GM18861 (cell line): Measurements from ENCODE around the gene GALNT12.

ENCODE experiments used
- ATAC-seq: cut with Tn5 transposase; IDR thresholded peaks from one replicate; pipeline ENCODE4 v1.9.1; 2021; ENCODE audit not compliant: unreplicated experiment

The GALNT12 gene

DNA sequence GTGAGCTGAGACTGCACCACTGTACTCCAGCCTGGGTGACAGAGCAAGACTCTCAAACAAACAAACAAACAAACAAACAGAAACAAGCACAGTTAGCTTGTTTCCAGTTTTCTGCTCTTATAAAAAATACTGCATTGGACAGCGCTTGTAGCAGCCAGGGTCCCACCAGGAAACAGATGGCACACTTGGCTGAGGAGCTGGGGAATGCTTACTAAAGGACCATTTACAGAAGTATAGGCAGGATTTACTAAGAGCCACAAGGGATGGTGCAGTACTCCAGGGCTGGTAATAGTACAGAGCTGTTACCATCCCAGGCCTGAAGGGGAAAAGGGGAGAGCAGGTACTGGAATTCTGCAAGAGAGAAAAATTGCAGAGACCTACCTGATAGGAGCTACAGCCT, 5.9 kb upstream of the GALNT12 start:
- no peak for ATAC-seq

DNA sequence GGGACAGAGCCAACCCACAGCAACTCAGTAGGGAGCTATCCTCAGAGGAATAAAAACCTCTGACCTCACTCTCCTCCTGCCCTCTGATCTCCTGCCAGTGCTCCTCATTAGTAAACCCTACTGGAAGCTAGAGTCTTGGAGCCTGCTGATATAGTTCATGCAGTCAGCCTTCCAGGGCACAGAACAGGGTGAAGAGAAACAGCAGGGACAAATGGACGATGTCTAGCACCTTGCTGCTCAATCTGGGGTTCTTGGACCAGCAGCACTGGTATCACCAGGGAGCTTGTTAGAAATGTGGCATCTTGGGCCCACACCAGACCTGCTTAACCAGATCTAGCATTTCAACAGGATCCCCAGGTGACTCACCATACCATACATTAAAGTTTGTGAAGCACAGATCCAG, 5.5 kb upstream of the GALNT12 start:
- no peak for ATAC-seq

DNA sequence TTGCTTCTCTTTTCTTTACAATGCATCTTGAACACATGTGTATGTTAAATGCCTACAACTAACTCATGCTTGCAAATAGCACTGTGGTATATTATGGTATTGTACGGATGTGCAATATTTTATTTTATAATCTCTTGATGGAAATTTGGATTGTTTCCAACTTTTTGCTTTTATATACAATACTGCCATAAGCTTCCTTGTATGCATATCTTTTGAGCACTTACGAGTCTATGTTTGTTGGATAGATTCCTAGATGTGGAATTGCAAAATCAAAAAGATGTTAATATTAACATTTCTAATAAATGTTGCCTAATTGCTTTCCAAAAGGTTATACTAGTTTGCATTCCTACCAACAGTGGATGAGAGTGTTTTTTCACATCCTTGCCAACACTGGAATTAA, 3.4 kb upstream of the GALNT12 start:
- ATAC-seq, result no peak

DNA sequence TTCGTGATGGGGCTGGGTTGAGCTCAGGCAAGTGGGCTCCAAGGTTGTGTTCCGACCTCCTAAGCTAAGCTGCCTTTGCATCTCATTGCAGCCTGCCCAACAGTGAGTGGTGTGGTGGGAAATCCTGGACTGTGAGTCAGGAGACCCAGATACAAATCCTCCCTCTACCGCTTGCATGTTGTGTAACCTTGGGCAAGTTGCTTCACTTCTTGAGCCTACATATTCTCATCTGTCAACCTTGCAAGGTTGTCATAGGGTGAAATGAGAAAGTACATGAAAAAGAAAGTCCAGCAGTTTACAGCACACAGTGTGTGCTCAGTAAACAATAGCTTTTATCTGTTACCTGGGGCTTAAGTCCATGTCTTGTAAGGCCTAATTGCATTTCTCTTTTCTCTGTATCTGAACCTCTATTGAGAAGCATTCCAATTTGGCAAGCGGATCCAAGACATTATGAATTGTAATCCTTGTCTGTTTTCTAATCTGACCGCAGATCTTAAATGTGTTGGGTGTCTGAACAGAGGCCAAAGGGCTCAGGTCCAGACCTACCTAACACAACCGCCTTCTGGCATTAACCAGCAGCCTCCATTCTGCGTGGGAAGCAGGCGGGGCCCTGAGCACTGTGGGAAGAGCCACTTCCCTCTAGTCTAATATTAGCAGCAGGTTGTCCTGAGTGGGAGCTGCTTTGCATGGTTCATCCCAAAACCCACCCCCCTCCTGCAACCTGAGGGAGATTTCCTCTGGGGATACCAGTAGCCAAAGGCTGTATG, 1.8 kb upstream of the GALNT12 start:
- no peak for ATAC-seq

DNA sequence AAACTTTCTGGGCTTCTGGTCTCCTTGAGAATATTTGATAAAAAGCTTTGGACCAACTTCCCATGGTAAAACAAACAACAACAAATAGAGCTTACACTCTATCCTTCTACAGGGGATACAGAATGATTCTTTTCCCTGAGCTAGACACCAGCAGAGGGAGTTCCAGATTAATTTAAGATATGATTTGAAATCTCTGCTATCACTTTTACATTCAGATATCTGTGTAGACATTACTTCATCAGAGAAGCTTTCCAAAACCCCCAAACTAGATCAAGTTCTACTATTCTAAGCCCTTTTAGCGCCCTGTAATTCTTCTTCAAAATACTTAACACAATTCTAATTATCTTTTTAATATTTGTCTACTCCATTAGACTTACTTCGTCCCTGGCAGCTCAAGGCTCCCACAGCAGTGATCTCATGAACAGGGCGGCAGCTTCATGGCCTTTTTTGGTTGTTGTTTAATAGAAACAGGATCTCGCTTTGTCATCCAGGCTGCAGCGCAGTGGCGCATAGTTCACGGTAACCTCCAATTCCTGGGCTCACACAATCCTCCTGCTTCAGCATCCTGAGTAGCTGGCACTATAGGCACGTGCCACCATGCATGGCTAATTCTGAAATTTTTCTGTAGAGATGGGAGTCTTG, 955 bp upstream of the GALNT12 start:
- ATAC-seq, result no peak

DNA sequence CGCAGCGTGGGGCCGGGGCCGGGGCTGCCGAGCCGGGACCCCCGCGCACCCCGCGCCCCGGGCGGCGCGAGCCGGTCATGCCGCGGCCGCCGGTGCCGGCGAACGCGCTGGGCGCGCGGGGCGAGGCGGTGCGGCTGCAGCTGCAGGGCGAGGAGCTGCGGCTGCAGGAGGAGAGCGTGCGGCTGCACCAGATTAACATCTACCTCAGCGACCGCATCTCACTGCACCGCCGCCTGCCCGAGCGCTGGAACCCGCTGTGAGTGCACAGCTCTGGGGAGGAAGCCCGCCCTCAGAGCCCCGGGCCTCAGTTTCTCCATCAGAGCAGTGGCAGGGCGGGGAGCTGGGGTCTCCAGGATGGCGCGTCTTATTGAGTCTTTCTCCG, 335 bp downstream of the GALNT12 start:
- ATAC-seq, result no peak

DNA sequence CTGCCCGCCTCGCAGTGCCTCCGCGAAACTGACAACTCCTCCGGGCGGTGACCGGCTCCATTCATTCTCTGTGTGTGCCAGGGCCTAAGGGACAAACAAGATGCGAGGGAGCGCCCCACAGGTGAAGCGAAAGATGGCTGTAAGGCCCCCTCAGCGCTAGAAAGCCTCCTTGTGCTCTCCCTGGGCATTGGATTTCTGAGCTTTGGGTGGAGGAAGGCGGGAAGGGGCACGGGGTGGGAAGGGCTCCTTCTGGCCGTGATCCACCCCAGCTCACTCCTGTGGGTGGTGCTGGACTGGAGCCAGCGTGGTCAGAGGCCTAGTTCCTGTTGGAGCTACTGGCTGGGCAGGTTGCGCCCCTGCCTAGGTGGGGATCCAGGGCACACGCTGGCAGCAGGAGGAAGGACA, 943 bp downstream of the GALNT12 start:
- no peak for ATAC-seq

DNA sequence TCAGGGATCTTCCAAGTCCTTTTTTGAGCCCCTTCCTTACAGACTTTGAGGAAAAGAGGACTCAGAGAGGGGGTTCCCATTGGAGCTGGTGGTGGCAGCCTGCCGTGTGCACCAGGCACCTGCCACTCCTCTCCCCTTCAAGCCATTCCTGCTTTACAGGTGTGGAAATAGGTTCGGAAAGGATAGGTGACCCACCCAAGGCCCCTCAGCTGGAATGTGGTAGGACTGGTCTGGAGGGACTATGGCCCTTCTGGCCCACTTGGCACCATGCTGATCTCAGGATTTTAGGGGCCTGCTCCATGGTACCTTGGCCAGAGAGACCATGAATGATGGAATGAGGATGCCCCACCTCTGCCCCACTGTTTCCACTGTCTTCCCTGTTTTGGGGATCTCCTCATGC, 1.4 kb downstream of the GALNT12 start:
- no peak for ATAC-seq

DNA sequence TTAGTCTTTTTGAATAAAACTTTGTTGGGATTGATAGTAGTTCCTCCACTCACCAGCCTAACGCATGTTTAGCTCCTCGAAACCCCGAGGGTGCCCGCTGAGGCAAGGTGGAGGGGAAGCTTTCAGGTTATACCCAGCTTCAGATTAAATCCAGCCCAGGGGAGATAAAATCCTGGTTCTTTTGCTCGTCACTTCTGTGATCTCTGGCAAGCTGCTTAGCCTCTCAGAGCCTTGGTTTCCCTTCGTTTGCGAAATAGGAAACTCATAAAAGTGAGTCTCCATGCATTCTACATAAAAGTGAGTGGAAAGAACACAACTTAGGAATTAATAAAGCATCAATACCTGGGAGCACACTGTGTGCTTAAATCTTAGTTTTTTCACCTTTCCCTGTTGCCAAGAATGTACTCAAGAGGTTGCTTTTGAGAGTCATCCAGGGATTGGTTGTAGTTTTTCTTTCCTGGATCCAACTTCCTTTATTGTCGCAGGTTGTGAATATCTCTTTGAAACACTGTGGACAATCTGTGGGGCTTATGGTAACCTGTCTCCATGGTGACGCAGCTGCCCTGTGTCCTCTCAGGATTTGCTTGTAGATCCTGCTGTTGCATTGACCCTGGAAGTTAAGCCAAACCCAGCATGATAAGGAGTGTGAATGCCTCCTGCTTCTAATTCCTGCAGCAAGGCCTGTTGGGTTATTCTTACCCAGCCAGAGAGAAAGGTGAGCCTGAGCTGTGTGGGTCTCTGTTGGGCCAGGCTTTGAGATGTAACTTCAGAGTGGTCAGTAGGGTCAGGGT, 2.0 kb downstream of the GALNT12 start:
- no peak for ATAC-seq

DNA sequence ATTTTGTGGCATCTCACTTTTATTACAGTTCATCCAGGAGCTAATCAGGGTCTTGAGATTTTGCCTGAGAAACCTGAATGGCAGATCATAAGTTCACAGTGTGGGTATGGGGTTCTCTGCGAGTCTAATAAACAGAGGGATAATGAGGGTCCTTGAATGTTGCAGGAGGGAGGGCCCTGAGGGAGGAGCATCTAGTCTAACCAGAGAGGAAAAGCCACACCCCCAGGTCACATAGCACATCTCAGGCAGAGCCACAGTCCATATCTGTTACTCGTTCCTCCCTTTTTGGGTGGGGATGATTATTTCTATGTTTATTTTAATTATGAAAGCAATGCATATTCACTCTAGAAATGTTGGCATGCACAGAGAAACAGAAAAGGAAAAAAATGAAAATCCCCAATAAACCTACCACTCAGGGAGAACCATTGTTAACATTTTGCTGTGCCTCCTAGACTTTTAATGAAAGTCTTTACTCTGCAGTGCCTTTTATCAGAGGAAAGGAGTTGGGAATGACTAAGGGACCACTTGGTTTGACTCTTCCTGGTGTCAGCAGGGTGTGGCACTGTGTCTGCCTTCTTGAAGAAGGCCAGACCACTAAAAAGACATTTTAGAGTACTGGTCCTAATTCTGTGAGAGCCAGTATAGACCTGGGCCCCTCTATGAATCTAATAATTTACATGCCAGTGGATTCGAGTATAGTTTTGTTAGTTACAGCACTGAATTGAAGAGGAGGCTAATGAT, 2.8 kb downstream of the GALNT12 start:
- ATAC-seq, result no peak

DNA sequence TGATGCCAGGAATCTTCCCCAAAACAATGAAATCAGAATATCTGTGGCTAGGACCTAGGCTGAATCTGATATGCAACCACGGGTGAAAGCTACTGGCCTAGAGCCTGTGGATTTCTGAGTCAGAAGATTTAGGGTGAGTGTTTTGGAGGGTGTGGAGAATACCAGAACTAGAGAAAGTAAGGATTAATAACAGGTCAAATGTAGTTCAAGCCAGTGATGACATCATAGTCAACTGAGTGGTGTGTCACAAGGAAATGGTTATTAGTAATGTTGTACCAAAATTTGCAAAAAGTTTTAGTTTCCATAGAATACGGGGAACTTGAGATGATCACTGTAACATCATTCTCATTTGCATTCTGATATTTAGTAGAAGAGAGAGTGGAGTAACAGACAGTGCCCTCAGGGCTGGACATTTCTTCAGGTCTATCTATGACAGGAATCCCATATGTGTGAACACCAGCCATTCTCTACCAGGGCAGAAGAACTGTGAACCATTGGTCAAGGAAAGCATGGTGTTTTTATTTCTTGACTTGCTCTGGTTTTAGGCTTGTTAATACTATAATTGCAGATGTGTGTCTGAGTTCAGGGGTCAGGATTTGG, 3.7 kb downstream of the GALNT12 start:
- no peak for ATAC-seq

DNA sequence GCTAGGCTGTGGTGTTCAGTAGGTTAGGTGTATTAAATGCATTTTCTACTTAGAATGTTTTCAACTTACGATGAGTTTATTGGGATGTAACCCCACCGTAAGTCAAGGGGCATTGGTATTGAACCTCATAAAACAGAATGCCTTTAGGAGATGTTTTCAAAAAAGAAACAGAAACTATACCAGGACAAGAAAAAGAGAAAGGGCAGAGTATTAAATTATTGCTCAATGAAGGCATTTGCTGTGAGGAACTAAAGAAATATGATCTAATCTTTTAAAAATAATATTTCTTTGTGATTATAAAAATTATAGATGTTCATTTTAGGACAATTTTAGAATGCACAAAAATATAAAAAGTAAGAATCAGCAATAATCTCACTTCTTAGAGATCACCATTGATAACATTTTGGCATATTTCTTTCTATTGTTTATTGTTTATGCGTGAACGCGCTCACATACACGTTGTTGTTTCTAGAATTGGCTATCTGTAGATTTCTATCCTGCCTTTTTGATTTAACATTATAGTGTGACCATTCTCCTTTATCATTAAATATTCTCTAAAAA, 8.0 kb downstream of the GALNT12 start:
- ATAC-seq, result no peak

DNA sequence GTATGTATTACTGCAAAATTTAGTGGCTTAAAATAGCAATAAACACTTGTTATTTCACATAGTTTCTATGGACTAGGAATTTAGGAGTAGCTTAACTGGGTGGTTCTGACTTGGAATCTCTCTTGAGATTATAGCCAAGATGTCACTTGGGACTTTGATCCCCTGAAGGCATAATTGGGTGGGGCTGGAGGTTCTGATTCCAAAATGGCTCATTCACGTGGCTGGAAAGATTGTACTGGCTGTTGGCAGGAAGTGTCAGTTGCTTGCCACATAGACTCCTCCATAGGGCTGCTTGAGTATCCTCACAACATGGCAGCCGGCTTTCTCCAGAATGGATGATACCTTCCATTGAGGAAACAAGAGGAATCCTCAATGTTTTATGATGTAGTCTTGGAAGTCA, 11.3 kb downstream of the GALNT12 start:
- no peak for ATAC-seq

DNA sequence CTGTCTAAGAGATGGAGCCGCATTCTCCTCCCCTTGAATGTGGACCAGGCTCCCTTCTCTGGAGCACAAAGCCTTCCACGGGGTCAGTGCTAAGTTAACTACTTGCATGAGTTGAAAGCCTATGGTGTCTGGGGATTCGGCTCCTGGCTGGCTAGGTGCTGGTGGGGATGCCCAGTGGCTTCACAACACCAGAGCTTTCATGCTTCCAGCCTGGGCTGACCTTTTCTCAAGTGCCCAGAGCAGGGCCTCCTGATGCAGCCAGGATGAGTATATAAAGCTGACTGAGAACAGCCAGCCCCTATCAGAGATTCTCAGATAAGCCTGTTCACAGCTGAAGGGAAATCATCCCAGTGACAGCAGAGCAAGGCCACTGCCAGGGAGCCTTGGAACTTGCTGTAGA, 11.8 kb downstream of the GALNT12 start:
- ATAC-seq, result no peak

DNA sequence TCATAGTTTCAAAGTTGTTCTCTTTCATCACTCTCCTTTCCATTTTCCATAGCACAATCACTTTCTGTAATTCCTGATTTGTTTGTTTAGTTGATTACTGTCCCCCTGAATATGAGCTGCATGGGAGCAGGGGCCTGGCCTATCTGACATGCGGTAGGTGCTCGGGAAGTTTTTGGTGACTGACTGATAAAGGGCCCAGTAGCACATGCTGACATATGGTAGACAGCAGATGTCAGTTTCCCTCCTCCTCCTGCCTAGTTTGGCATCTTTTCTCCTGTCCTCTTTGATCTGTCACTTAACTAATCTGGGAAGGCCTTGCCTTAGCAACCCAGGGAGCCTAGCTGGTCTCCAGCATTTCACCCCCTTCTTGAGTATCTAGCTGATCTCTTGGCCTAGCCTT, 14.4 kb downstream of the GALNT12 start:
- no peak for ATAC-seq

DNA sequence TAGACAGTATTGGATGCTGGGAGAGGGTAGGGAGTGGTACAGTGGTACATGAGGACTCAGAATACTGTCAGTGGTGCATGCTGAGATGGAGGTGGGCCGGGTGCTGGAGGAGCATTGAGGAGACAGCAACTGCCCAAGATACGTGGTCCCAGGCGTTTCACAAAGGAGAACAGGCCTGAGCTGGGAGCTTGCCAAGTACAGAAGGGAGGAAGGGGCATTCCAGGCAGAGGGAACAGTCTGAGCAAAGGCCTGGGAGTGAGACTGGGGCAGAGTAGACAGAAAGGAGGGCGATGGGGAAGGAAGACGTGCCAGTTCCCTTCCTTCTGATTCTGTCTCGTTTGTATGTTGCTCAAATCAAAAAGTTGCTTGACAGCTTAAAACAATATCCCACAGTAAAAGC, 15.2 kb downstream of the GALNT12 start:
- no peak for ATAC-seq

DNA sequence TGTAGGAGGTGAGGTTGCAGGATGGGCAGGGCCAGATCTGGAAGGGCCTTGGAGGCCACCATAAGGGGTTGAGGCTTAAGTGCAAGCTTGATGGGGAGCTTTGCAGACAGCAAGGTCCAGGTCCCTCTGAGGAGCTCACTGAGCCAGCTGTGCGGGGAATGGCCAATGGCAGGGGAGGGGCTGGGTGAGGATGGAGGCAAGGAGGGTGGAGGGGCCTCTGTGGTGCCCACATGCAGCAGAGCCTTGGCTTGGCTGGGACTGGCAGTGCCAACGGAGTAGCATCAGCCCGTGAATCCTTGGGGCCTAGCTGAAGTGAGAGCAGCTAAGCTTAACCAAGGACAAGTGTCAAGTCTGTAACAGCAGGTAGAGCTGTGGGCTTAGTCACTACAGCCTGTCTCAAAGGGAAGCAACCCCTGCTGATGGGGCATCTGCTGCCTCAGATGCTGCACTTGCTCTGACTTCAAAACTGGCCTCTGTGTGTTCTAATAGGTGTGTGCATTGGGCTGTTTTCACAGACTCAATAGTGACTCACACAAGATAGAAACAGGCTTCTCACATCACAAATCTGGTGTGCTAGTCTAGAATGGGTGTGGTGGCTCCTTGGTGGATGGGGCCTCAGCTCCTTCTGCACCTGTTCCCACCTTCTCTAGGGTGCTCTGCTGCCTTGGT, 16.3 kb downstream of the GALNT12 start:
- ATAC-seq, result no peak

DNA sequence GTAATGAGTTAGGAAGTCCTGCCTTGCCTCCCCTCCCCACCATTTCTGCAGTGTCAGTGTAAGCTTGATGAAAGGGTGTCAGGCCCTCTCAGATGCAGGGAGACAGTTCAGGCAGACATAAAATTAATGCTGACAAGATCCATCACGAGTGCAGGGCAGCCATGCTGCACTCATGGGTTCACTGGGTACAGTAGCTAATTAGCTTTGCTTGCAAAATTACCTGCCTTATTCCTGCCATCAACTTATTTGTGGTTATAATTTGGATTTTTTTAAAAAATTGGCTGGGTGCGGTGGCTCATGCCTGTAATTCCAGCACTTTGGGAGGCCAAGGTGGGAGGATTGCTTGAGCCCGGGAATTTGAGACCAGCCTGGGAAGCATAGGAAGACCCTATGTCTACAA, 17.9 kb downstream of the GALNT12 start:
- no peak for ATAC-seq

DNA sequence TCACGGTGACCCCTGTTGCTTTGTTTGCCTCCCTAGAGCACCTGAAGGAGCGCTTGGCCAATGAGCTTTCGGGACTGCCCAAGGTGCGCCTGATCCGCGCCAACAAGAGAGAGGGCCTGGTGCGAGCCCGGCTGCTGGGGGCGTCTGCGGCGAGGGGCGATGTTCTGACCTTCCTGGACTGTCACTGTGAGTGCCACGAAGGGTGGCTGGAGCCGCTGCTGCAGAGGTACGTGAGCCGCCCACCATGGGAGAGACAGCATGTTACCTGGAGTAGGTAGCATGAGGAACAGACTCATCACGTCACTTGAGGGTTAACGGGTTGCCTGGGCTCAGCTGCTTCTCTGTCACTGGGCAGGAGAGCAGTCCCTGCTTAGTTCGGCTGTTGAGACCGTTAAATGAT, 19.2 kb downstream of the GALNT12 start:
- no peak for ATAC-seq

DNA sequence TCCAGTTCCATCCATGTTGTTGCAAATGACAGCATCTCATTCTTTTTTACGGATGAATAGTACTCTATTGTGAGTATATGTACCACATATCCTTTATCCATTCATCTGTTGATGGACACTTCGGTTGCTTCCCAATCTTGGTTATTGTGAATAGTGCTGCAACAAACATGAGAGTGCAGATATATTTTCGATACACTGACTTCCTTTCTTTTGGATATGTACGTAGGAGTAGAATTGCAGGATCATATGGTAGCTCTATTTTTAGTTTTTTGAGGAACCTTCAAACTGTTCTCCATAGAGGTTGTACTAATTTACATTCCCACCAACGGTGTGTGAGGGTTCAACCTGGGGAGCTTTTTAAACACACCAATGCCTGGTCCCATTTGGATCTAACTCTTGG, 22.3 kb downstream of the GALNT12 start:
- no peak for ATAC-seq
